NT2/D1 (cell line): ENCODE results near the gene TIAM2.

Experiments
- SUZ12 ChIP-seq: IDR thresholded peaks from 2 replicates; pipeline ENCODE4 v1.6.1; 2011; ENCODE audit not compliant: insufficient read length, insufficient read depth; ENCODE audit errors: extremely low read depth
- YY1 ChIP-seq: IDR thresholded peaks from 2 replicates; pipeline ENCODE4 v1.6.1; 2011; ENCODE audit not compliant: insufficient read length, insufficient read depth
- ZNF274 ChIP-seq: IDR thresholded peaks from 2 replicates; pipeline ENCODE4 v1.6.1; 2011; ENCODE audit warnings: mild to moderate bottlenecking, low read depth, low read length

GRCh38 chr6:155284775-155285174, 289.7 kb downstream of the TIAM2 start:
- TF ChIP-seq YY1 (no peak), ZNF274 (no peak), SUZ12 (no peak)
